Transverse colon (tissue), 4 donors: Measurements from ENCODE around the gene TBPL2.

ENCODE experiments used
- CTCF ChIP-seq, 5 experiments: fragments of 200-600 bp in 3 of 5; fragments of 450-650 bp in 2 of 5; sonication (generic) in 3 of 5; IDR thresholded peaks; 1 replicate in 2 of 5; 2 replicates in 3 of 5; pipeline ENCODE4 v1.5.1; 2016 to 2017; ENCODE audit warnings: antibody characterized with exemption in 5 of 5, inconsistent platforms in 3 of 5, mild to moderate bottlenecking in 2 of 5, moderate library complexity in 1 of 5
- POLR2AphosphoS5 ChIP-seq, 3 donors: sonication (generic); formaldehyde crosslinking; IDR thresholded peaks; one replicate each; pipeline ENCODE4 v1.6.1; 2016; ENCODE audit warnings: antibody characterized with exemption in 3 of 3

- TF ChIP-seq CTCF (IDR thresholded peaks at IDR 0.05) (no peak), POLR2AphosphoS5 (IDR thresholded peaks at IDR 0.05) (no peak)
Observed at GRCh38 chr14:55374771-55375170, 65.6 kb downstream of the TBPL2 start.
